ENCODE results near the gene ZSCAN22. TPM values are rescaled to one million over a fixed set of nuclear protein-coding genes. Genes with fewer than 3 reads are reported as not detected.
"Not testable (repeated sequence)": the region's sequence is repeated elsewhere in the genome, so short reads cannot be mapped to it uniquely, and the experiment has no call there.

The ZSCAN22 gene
- total RNA-seq, 2 experiments from 2014 or later: 4.4 to 5.3 TPM

DNA sequence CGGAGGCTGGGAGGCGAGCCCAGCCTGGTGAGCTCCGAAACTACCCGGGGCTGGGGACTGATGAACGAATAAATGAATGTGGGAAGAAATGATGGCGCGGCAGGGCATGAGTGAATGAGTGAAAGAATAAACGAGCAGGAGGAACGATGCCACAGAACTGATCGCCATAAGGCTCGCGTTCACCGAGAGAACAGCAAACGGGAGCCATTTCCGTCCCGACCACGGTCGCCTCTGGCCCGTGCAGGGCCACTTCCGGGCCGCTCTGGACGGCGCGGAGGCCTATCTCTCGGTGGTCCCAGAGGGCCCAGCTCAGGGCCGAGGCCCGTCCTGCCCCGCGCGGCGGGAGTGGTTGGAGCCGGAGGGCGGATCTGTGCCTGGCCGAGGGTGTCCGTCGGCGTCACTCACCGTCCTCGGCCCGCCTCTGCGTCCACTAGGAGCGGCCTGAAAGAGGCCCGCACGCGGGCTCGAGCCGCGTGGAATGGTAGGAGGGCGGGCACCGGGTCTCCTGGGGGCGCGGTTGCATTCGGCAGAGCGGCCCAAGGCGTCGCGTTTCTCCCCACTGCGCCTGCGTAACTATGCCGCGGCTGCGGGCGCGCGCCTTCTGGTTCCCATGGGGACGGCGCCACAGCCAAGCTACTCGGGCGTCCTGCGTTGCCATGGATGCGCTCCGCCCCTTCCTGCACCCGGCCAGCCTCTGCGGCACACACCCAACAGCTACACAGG is 35.6 kb downstream of the ZSCAN22 start, which contains the start of gene ZNF497:
Gene ZNF497 (minus strand): TSS at position 480 of the 723 bp plus-strand sequence. CDS start 5,116 bp downstream, outside the sequence.
- ChIA-PET CTCF (interaction anchor here (0.6 to 1.5 kb wide), 6 partner anchors 11 to 157 kb away, joined by 3 to 6 read pairs (median 4); partner anchors contain the start of gene ZSCAN22), POLR2A (interaction anchor here (0.5 to 1.8 kb wide), 14 partner anchors 14 to 216 kb away, joined by 3 to 12 read pairs (median 5); partner anchors contain the start of genes ERVK3-1, RPS5, ZBTB45 and ZNF544)

DNA sequence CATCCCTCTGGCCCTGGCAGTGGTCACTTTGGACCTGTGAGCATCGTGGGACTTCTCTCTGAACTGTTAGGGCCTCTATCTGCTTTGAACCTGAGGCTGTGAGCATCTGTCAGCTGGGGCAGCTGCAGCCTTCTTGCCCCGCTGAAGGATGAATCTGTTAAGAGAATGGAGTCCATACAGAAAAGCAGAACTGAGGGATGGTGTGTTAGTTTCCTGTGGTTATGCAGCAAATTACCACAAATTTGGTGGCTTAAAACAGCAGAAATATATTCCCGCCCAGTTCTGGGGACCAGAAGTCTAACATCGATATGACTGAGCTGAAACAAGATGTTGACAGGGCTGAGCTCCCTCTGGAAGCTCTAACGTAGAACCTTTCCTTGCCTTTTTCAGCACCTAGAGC is 37.4 kb downstream of the ZSCAN22 start:
- ChIA-PET POLR2A (interaction anchor here (0.6 kb wide), 1 partner anchor 24 kb away, joined by 3 read pairs; no protein-coding TSS in a partner anchor), CTCF (interaction anchor here (1.0 kb wide), 1 partner anchor 16 kb away, joined by 3 read pairs; no protein-coding TSS in a partner anchor)

DNA sequence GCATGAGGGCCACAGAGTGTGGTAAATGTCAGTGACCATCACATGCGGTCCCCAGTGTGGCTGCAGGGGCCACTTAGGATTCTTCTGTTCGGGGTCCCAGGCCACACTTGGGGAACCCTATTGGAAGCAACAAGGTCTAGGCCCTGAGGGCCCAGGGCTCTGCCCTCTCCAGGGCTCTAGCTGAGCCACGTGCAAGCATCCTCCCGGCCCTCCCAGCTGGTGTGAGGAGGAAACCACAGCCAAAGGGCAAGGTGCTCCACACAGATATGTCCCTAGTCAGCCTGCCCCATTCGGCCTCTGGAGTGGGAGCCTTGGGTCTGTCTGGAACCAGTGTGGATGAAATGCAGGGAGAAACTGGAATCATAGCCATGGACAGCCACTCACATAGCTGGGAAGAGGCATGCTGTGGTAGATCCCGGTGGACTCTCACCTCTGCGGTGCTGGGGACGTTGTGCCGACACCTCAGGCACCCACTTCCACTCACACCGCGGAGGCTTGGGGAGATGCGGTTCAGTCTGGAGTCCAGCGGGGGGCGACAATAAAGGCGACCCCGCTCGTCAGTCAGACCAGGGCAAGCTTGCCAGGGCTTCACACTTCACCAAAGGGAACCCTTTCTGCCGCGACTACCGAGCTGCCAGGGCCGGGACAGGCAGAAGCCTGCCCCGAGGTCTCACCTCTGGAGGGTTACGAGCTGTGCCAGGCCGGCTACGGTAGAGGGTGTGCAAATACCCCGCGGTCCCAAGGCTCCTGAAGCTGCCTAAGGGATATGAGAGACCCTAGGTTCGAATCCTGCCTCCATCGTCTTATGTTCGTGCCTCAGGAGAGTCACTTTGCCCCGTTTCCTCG is 40.0 kb downstream of the ZSCAN22 start:
- POLR2A ChIA-PET: no interaction called here
- CTCF ChIA-PET: no interaction called here

DNA sequence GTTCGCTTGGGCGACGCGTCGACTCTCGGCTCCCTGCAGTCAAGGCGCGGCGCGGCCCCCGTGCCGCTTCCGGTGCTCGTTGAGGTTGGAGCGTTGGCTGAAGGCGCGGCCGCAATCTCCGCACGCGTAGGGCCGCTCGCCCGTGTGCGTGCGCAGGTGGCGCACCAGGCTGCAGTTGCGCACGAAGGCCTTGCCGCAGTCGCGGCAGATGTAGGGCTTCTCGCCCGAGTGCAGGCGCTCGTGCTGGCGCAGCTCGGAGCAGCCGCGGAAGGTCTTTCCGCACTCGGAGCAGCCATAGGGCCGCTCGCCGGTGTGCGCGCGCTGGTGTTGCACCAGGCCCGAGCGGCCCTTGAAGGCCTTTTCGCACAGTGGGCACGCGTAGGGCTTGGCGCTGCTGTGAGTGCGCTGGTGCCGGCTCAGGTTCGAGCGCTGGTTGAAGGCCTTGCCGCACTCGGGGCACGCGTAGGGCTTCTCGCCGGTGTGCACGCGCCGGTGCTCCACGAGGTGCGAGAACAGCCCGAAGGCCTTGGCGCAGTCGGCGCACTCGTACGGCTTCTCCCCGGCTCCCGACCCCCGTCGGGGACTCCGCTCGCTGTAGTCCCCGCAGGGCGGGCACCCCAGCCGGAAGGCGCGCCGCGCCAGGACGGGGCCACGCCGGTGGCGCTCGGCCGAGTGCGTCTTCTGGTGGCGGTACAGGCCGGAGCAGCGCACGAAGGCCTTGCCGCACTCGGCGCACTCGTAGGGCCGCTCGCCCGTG is 41.1 kb downstream of the ZSCAN22 start:
- ChIA-PET POLR2A (no interaction called here), CTCF (no interaction called here)

GRCh38 chr19:58368561-58369360 is 42.0 kb downstream of the ZSCAN22 start:
- CTCF ChIA-PET: no interaction called here
- POLR2A ChIA-PET: no interaction called here

GRCh38 chr19:58372311-58373133 is 45.7 kb downstream of the ZSCAN22 start:
- CTCF ChIA-PET: no interaction called here
- POLR2A ChIA-PET: no interaction called here

GRCh38 chr19:58374200-58374599 is 47.4 kb downstream of the ZSCAN22 start:
- POLR2A ChIA-PET: no interaction called here
- CTCF ChIA-PET: no interaction called here

DNA sequence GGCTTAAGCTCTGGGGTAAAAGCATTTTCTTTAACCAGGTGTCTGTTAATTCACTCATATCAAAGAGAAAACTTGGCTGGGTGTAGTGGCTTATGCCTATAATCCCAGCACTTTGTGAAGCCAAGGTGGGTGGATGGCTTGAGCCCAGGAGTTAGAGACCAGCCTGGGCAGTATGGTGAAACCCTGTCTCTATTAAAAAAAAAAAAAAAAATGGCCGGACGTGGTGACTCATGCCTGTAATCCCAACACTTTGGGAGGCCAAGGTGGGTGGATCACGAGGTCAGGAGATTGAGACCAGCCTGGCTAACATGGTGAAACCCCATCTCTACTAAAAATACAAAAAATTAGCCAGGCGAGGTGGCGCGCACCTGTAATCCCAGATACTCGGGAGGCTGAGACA is 49.9 kb downstream of the ZSCAN22 start:
- CTCF ChIA-PET, POLR2A ChIA-PET: not testable (repeated sequence)

- POLR2A ChIA-PET: interaction anchor here (0.6 to 1.1 kb wide), 2 partner anchors 13 to 17 kb away, joined by 5 read pairs; partner anchors contain the start of gene ZNF497
- CTCF ChIA-PET: interaction anchor here (1.1 kb wide), 1 partner anchor 15 kb away, joined by 3 read pairs; no protein-coding TSS in a partner anchor
Observed at GRCh38 chr19:58379246-58379645, 52.5 kb downstream of the ZSCAN22 start.

GRCh38 chr19:58380037-58380661 is 53.4 kb downstream of the ZSCAN22 start:
- ChIA-PET CTCF (interaction anchor here (1.1 kb wide), 1 partner anchor 16 kb away, joined by 3 read pairs; no protein-coding TSS in a partner anchor), POLR2A (interaction anchor here (0.6 to 1.1 kb wide), 2 partner anchors 12 to 18 kb away, joined by 5 read pairs; partner anchors contain the start of gene ZNF497)

DNA sequence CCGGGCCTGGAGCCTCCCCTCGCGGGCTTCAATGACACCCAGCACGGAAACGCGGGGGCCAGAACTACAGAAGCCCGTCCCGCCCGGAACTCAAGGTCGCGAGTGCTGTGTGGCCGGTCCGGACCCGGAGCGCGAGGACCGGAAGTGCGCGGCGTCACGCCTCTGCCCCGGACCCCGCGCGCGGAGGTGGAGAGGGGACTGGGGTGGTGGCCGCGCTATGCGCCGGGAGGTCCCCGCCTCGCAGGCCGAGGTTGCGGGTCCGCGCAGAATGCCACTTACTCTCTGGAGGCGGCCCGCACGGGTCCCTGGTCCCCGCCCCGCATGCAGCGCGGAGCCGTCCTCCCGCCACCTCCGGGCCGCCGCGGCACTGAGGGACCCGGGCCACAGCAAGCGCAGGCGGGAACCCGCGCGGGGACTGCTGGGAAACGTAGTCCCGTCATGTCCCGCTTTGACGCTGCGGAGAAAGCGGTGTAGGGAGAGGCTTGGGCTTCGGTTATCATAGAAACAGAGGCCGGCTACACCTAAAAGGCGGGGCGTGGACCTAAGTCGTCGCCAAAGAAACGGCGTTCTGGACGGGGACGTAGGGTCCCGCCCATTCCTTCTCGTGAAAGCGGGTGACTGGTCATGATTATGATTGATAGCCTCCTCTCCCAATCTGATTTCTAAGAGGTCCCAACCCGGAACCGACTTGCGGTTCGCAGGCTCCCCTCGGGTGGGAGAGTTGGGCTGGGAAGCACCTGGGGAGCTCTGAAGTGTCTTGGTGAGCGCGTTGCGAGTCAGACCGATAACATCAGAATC is 54.1 kb downstream of the ZSCAN22 start, which contains the start of gene ZNF837:
Gene ZNF837 (minus strand): TSS at position 369 of the 798 bp plus-strand sequence. CDS start 11,698 bp downstream, outside the sequence.
- POLR2A ChIA-PET: interaction anchor here (1.3 to 1.4 kb wide), 2 partner anchors 19 to 33 kb away, joined by 6 read pairs; partner anchors contain the start of gene ZNF497
- CTCF ChIA-PET: interaction anchor here (1.1 to 1.5 kb wide), 3 partner anchors 16 to 139 kb away, joined by 3 to 7 read pairs (median 3); partner anchors contain the start of gene ZBTB45

- POLR2A ChIA-PET: interaction anchor here (0.6 to 1.4 kb wide), 3 partner anchors 20 to 64 kb away, joined by 4 to 6 read pairs (median 6); partner anchors contain the start of gene ZNF497
- CTCF ChIA-PET: interaction anchor here (1.1 to 1.5 kb wide), 2 partner anchors 35 to 138 kb away, joined by 3 to 7 read pairs; partner anchors contain the start of gene ZBTB45
Observed at GRCh38 chr19:58381460-58382212, 54.8 kb downstream of the ZSCAN22 start.

GRCh38 chr19:58382997-58383603 is 56.3 kb downstream of the ZSCAN22 start:
- CTCF ChIA-PET: interaction anchor here (1.0 kb wide), 1 partner anchor 13 kb away, joined by 3 read pairs; no protein-coding TSS in a partner anchor
- POLR2A ChIA-PET: no interaction called here

DNA sequence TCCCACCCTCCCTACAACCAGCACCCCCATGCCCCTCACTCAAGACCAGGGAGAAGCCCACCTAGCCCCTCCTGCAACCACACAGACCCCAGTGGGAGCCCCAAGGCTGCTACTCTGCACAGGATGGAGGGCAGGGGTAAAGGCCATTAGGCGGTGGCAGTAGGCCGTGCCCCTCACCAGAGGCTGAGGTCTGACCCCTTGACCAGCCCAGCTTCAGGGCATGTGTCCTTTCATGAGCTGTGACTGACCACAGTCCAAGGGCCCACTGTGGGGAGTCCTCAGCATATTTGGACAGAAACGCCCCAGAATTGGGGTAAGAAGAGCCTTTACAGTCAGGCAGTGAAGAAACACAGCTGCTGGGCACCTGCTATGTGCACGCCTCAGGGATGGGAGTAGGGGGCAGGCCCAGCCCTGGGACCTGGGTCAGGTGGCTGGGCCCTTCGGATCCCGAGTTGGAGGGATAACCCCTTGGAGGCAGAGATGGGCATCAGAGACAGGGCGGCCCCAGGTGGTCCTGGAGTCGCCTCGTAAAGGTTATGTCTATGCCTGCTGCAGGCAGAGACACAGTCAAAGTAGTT is 58.6 kb downstream of the ZSCAN22 start:
- ChIA-PET CTCF (no interaction called here), POLR2A (interaction anchor here (0.6 to 0.7 kb wide), 5 partner anchors 12 to 930 kb away, joined by 3 to 5 read pairs (median 3); no protein-coding TSS in a partner anchor)
